NB4 (cell line): ENCODE results near the gene TBC1D14.

ENCODE experiments used
- DNase-seq: peaks from one replicate; pipeline ENCODE4 v3.0.0; 2010; ENCODE audit warnings: low read depth
- H3K4me3 ChIP-seq: one replicate; pipeline ENCODE4 v1.5.1; 2011; ENCODE audit warnings: mild to moderate bottlenecking, low read depth, low read length, moderate library complexity
- MAX ChIP-seq: IDR thresholded peaks from 2 replicates; pipeline ENCODE4 v1.6.1; 2011; ENCODE audit warnings: low read depth, low read length
- MYC ChIP-seq: IDR thresholded peaks from 2 replicates; pipeline ENCODE4 v1.6.1; 2011; ENCODE audit warnings: low read depth, low read length
- POLR2A ChIP-seq: IDR thresholded peaks from 2 replicates; pipeline ENCODE4 v1.6.1; 2011; ENCODE audit warnings: mild to moderate bottlenecking; ENCODE audit not compliant: insufficient read length; ENCODE audit errors: extremely low read depth
- TF ChIP-seq, protein P1 (sequence below): IDR thresholded peaks from one replicate; pipeline ENCODE4 v1.5.1; 2012; ENCODE audit warnings: low read depth, low read length

The TBC1D14 gene

GRCh38 chr4:7045553-7045952 is 135.9 kb downstream of the TBC1D14 start:
- TF ChIP-seq POLR2A (no peak), MYC (no peak), MAX (no peak)
- TF ChIP-seq, protein P1, sequence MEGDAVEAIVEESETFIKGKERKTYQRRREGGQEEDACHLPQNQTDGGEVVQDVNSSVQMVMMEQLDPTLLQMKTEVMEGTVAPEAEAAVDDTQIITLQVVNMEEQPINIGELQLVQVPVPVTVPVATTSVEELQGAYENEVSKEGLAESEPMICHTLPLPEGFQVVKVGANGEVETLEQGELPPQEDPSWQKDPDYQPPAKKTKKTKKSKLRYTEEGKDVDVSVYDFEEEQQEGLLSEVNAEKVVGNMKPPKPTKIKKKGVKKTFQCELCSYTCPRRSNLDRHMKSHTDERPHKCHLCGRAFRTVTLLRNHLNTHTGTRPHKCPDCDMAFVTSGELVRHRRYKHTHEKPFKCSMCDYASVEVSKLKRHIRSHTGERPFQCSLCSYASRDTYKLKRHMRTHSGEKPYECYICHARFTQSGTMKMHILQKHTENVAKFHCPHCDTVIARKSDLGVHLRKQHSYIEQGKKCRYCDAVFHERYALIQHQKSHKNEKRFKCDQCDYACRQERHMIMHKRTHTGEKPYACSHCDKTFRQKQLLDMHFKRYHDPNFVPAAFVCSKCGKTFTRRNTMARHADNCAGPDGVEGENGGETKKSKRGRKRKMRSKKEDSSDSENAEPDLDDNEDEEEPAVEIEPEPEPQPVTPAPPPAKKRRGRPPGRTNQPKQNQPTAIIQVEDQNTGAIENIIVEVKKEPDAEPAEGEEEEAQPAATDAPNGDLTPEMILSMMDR = no peak
- H3K4me3 ChIP-seq = no peak overlapping the region
- DNase-seq = no peak

DNA sequence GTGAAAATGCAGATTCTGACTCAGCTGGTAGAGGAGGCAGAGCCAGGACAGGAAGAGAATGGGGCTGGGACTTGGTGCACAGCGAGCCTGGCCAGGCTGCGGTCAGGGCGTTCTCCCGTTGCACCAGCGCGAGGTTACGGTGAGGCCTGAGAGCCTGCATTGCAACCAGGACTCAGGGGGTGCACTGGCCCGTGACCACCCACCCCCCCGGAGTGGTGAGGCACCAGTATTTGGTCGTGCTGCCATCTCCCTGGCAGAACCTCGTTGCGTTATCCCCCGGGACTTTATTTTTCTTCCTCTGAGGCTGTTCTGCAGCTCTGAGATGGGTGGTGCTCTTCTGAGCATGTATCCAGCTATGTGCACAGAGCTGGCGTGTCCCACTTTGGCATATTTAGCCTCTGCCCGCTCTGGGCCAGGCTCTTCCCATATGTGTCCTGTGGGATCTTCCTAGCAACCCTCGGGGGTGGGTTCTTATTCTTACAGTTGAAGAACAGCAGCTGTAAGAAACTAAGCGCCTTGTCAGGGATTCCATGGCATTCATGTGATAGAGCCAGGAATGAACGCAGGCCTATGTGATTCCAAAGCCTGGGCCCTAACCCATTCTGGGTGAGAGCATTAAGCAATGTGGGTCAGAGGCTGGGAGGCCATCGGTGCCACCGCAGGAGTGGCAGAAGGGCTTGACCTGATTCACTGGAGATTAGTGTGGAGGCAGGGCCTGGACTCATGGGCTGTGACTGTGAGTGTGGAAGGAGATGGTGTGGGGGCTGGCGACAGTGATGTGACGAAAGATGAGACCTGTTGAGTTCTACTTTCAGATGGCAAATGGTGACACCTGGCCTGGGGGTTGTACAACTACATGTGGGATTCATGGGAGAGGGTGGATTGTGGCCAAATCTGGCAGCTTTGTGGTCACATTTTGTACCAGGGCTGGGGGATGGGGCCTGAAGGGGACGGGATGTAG is 136.6 kb downstream of the TBC1D14 start:
- peak; percentile 63 for DNase-seq
- no peak overlapping the region for H3K4me3 ChIP-seq
- TF ChIP-seq MAX = no peak
- TF ChIP-seq POLR2A = no peak
- no peak for TF ChIP-seq MYC
- TF ChIP-seq, protein P1 = no peak

GRCh38 chr4:7046971-7047370 is 137.3 kb downstream of the TBC1D14 start:
- no peak for DNase-seq
- TF ChIP-seq MYC = no peak
- no peak for TF ChIP-seq MAX
- TF ChIP-seq, protein P1 = no peak
- no peak for TF ChIP-seq POLR2A
- H3K4me3 ChIP-seq = no peak overlapping the region

DNA sequence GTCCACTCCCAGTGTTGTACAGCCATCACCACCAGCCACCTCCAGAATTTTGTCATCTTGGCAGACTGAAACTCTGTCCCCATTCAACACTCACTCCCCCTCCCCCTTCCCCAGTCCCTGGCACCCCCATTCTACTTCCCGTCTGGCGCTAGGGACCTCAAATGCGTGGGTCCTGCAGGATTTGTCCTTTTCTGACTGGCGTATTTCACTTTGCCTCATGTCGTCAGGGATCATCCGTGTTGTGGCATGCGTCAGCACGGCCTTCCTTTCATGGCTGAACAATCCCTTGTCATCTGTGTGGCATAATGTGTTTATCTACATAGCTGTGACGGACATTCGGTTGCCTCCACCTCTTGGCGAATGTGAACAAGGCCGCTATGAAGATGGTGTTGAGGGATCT is 139.0 kb downstream of the TBC1D14 start:
- DNase-seq = no peak
- H3K4me3 ChIP-seq = no peak overlapping the region
- TF ChIP-seq MAX = no peak

GRCh38 chr4:7049295-7049694 is 139.7 kb downstream of the TBC1D14 start:
- no peak overlapping the region for H3K4me3 ChIP-seq
- no peak for DNase-seq
- TF ChIP-seq POLR2A (no peak), MYC (no peak), MAX (no peak)
- TF ChIP-seq, protein P1 = no peak

DNA sequence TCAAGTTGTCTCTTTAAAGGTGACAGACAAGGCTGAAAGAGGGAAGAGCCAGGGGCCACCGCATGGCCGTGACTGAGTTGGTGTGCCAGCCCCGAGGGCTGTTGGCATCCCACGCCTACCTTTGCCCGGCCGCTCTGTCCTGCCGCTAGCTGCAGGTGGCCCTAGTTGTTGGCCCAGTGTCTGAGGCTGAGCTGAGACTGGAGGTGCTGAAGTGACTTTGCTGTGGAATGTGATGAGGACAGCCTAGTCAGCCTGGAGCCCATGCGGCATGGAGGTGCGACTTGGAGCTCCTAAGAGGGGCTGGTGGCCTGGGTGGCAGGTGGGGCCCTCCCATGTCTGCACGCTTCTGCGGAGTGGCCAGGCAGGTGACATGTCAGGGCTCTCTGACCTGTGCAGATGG is 140.1 kb downstream of the TBC1D14 start:
- no peak overlapping the region for H3K4me3 ChIP-seq
- no peak for TF ChIP-seq MAX
- TF ChIP-seq MYC = no peak
- TF ChIP-seq POLR2A = no peak
- TF ChIP-seq, protein P1 = no peak
- no peak for DNase-seq
